ENCODE results near the gene COMP.

GRCh38 chr19:18802354-18802753, 11.2 kb upstream of the COMP start:
- TF ChIP-seq CTCF (conservative IDR thresholded peaks at IDR 0.05), result no peak
- TF ChIP-seq EZH2 (IDR thresholded peaks at IDR 0.05; ENCODE audit: low read depth), result no peak
